CD8-positive, alpha-beta memory T cell (primary cell): ENCODE results near the gene HECW1. TPM values are rescaled to one million over a fixed set of nuclear protein-coding genes. Genes with fewer than 3 reads are reported as not detected.

Experiments used
- CTCF ChIA-PET: fragments of 350-600 bp; sonication (Branson Sonifier 250); formaldehyde crosslinking; loops from one replicate; lab custom pipeline; 2021; ENCODE audit warnings: antibody characterized with exemption; lab: Charles Lee
- POLR2A ChIA-PET: fragments of 350-600 bp; sonication (Branson Sonifier 250); formaldehyde crosslinking; loops from one replicate; lab custom pipeline; 2021; ENCODE audit warnings: antibody characterized with exemption; lab: Charles Lee
- DNase-seq, 5 donors: peaks; one replicate each; pipeline versions ENCODE4 v3.0.0 to v3.0.0-alpha.2; 2020 to 2022; ENCODE audit warnings: mixed read lengths in 1 of 5
- H3K27ac ChIP-seq: one replicate; pipeline ENCODE4 v1.7.0; 2013; ENCODE audit warnings: low read depth, mild to moderate bottlenecking, low read length, moderate library complexity
- H3K27me3 ChIP-seq: 2 replicates; pipeline ENCODE4 v1.7.0; 2013; ENCODE audit warnings: low read length, mild to moderate bottlenecking; ENCODE audit not compliant: insufficient read depth, poor library complexity, severe bottlenecking
- H3K36me3 ChIP-seq: 2 replicates; pipeline ENCODE4 v1.7.0; 2013; ENCODE audit warnings: mild to moderate bottlenecking, low read length, moderate library complexity; ENCODE audit not compliant: insufficient read depth
- H3K4me1 ChIP-seq: 2 replicates; pipeline ENCODE4 v1.7.0; 2013; ENCODE audit warnings: mild to moderate bottlenecking, low read length, moderate library complexity; ENCODE audit not compliant: insufficient read depth
- H3K4me3 ChIP-seq: 2 replicates; pipeline ENCODE4 v1.7.0; 2013; ENCODE audit warnings: mild to moderate bottlenecking, low read length
- H3K9me3 ChIP-seq: 2 replicates; pipeline ENCODE4 v1.7.0; 2013; ENCODE audit warnings: mild to moderate bottlenecking, low read length
- H3K27ac Mint-ChIP-seq, 8 donors: one replicate each; pipeline ENCODE4 v1.8.0; 2020 to 2021; ENCODE audit warnings: mixed read lengths in 8 of 8, mild to moderate bottlenecking in 6 of 8, inconsistent platforms in 3 of 8, moderate library complexity in 3 of 8
- H3K27me3 Mint-ChIP-seq, 2 donors: one replicate each; pipeline ENCODE4 v1.8.0; 2020 to 2021; ENCODE audit warnings: mixed read lengths in 2 of 2, mild to moderate bottlenecking in 1 of 2, moderate library complexity in 1 of 2
- H3K36me3 Mint-ChIP-seq, 3 donors: one replicate each; pipeline ENCODE4 v1.8.0; 2020 to 2021; ENCODE audit warnings: mixed read lengths in 3 of 3, inconsistent platforms in 1 of 3, mild to moderate bottlenecking in 1 of 3
- H3K4me1 Mint-ChIP-seq, 3 donors: one replicate each; pipeline ENCODE4 v1.8.0; 2020 to 2021; ENCODE audit warnings: mixed read lengths in 3 of 3, inconsistent platforms in 1 of 3, mild to moderate bottlenecking in 1 of 3
- H3K4me3 Mint-ChIP-seq, 7 donors: one replicate each; pipeline ENCODE4 v1.8.0; 2020 to 2021; ENCODE audit warnings: mixed read lengths in 7 of 7, mild to moderate bottlenecking in 6 of 7, moderate library complexity in 4 of 7, inconsistent platforms in 2 of 7
- H3K9me3 Mint-ChIP-seq, 5 donors: one replicate each; pipeline ENCODE4 v1.8.0; 2020 to 2022; ENCODE audit warnings: mixed read lengths in 5 of 5, mild to moderate bottlenecking in 3 of 5, moderate library complexity in 2 of 5, inconsistent platforms in 1 of 5
- polyA plus RNA-seq: library from polyadenylated mRNA; unstranded; fragments of 300-500 nt; fragmentation: Illumina TruSeq; gene quantifications from one replicate; pipeline ENCODE4 v1.2.3, GENCODE V29; 2021
- total RNA-seq, 2 experiments: library from RNA; stranded (reverse); gene quantifications; one replicate each; pipeline ENCODE4 v1.2.3, GENCODE V29; 2021

Gene HECW1
- total and polyA plus RNA-seq, 3 experiments from 2014 or later, result not detected

DNA sequence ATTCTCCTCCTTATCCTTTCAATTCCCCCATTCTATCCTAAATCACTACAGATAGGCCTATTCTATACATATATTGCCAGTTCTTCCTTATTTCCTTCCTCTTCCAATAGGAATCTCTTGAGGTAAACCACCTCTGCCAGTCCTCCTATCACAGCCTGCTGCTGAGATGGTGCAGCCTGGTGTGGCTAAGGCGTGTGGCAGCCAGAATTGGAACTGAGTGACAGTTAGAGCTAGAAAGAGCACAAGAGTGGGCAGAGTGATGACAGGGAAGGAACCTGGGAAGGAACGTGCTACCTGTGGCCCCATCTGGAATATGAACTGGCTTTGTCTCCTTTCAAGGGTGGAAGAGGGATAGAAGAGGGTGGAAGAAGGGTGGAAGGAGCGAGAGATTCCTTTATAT lies 187.7 kb downstream of the HECW1 start:
- H3K9me3 Mint-ChIP-seq, result no peaks in the 10 kb centered on the region
- H3K9me3 ChIP-seq, result no peaks in the 10 kb centered on the region
- DNase-seq, result no peak
- no peak overlapping the region for H3K4me3 ChIP-seq
- no peak overlapping the region for H3K27ac ChIP-seq
- peaks cover 9 to 18% (median 12%) of the 10 kb centered on the region in 3 donors for H3K4me1 Mint-ChIP-seq
- CTCF ChIA-PET, result no interaction called here
- peaks cover 22 to 41% of the 10 kb centered on the region in 2 donors for H3K27me3 Mint-ChIP-seq
- H3K27me3 ChIP-seq, result no peaks in the 10 kb centered on the region
- peak overlapping the region in 1 of 8 donors; percentile 5 for H3K27ac Mint-ChIP-seq
- H3K4me3 Mint-ChIP-seq, result no peak overlapping the region
- POLR2A ChIA-PET, result no interaction called here
- no peaks in the 10 kb centered on the region for H3K36me3 ChIP-seq
- H3K36me3 Mint-ChIP-seq, result no peaks in the 10 kb centered on the region
- no peaks in the 10 kb centered on the region for H3K4me1 ChIP-seq

DNA sequence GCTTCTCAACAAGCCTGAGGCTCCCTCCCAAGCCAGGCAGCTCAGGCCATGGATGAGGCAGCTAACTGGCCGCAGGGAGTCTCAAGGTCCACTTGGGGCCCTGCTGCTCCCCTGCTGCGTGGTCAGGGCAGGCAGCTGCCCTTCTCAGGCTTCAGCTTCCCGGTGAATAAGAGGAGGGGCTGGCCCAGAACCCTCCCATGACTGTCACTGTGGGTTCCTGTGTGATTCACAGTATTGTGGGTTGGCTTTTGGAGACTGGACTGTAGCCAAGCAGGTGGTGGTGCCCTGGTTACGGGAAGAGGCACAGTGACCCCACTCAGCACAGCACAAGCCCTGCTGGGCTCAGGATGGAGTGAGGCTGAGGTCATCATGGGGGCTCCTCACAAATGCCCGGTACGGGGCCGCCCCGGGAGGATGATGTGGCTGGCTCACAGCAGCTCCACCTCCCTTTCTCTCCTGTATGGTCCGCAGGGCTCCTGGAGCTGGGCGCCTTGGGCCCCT lies 189.8 kb downstream of the HECW1 start:
- ChIA-PET POLR2A (no interaction called here), CTCF (no interaction called here)
- H3K27ac Mint-ChIP-seq, result no peak overlapping the region
- Histone ChIP-seq H3K9me3 (no peaks in the 10 kb centered on the region), H3K27ac (no peak overlapping the region), H3K4me1 (no peaks in the 10 kb centered on the region), H3K4me3 (no peak overlapping the region), H3K36me3 (no peaks in the 10 kb centered on the region), H3K27me3 (no peaks in the 10 kb centered on the region)
- peaks cover 0 to 1% (median 0%) of the 10 kb centered on the region in 5 donors for H3K9me3 Mint-ChIP-seq
- H3K27me3 Mint-ChIP-seq, result peaks cover 22 to 50% of the 10 kb centered on the region in 2 donors
- no peaks in the 10 kb centered on the region for H3K36me3 Mint-ChIP-seq
- no peak for DNase-seq
- peaks cover 10 to 18% (median 12%) of the 10 kb centered on the region in 3 donors for H3K4me1 Mint-ChIP-seq
- H3K4me3 Mint-ChIP-seq, result no peak overlapping the region

DNA sequence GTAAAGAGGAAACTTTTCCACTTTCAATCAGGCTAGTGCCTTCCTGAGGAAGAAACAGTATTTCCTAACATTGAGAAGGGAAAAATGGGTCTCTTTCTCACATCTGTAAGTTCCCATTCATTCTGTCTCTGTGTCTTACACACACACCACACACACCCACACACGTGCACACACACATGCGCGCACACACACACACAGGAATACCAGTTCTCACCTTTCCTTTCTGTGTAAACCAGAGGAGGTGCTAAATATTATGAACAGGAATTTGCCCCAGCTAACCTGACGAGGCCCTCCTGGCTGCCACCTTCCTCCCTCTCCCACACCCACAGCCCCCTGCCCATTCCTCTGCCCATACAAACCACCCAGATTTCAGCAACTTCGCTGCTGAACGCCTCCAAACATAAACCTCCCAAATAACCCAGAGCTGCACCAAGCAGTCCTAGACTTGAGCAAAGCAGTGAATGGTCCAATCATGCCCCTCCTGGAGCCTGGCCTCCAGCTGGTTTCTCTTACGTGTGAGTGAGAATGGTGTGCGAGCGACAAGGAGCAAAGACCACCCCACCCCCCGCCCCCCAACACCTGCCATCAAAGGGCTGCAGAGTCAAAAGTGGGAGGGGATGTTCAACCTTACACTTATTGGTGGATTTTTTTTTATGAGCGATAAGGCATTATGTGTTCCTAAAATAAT lies 190.5 kb downstream of the HECW1 start:
- Mint-ChIP-seq H3K4me3 (peak overlapping the region in 1 of 7 donors; percentile 84), H3K27me3 (peaks cover 19 to 45% of the 10 kb centered on the region in 2 donors), H3K36me3 (no peaks in the 10 kb centered on the region), H3K9me3 (peaks cover 0 to 1% (median 0%) of the 10 kb centered on the region in 5 donors), H3K27ac (no peak overlapping the region), H3K4me1 (peaks cover 10 to 18% (median 12%) of the 10 kb centered on the region in 3 donors)
- ChIA-PET CTCF (no interaction called here), POLR2A (no interaction called here)
- Histone ChIP-seq H3K27ac (no peak overlapping the region), H3K36me3 (no peaks in the 10 kb centered on the region), H3K9me3 (no peaks in the 10 kb centered on the region), H3K27me3 (no peaks in the 10 kb centered on the region), H3K4me3 (no peak overlapping the region), H3K4me1 (no peaks in the 10 kb centered on the region)
- no peak for DNase-seq

DNA sequence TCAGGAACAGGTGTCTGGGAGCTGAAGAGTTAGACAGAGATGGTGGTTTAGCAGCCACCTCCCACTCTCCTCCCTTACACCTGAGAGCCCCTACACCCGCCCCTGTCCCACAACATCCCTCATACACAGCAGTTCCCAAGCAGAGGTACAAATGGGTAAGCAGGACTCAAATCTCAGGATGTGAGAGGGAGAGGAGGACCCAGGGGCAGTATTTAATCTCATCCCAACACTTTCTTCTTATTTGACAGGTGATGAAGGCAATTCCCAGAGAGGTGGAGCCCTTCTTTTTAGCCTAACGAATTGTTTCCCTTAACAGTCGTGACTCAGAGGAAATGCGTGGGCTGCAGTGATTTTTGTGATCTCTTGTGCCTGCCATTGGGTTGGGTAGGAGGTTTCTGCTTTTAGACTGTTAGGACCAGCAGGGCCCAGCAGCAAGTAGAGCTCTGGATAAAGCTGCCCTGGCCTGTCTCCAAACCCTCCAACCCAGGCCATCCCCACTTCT lies 191.3 kb downstream of the HECW1 start:
- peak overlapping the region in 1 of 8 donors; percentile 9 for H3K27ac Mint-ChIP-seq
- H3K4me3 Mint-ChIP-seq, result peak overlapping the region in 1 of 7 donors; percentile 18
- H3K4me1 ChIP-seq, result no peaks in the 10 kb centered on the region
- no peaks in the 10 kb centered on the region for H3K36me3 Mint-ChIP-seq
- peaks cover 10 to 18% (median 12%) of the 10 kb centered on the region in 3 donors for H3K4me1 Mint-ChIP-seq
- no peaks in the 10 kb centered on the region for H3K9me3 ChIP-seq
- H3K27me3 Mint-ChIP-seq, result peaks cover 18 to 40% of the 10 kb centered on the region in 2 donors
- no peaks in the 10 kb centered on the region for H3K36me3 ChIP-seq
- no peak overlapping the region for H3K27ac ChIP-seq
- POLR2A ChIA-PET, result no interaction called here
- DNase-seq, result no peak
- CTCF ChIA-PET, result no interaction called here
- no peak overlapping the region for H3K4me3 ChIP-seq
- H3K9me3 Mint-ChIP-seq, result peaks cover 0 to 1% (median 0%) of the 10 kb centered on the region in 5 donors
- H3K27me3 ChIP-seq, result no peaks in the 10 kb centered on the region

DNA sequence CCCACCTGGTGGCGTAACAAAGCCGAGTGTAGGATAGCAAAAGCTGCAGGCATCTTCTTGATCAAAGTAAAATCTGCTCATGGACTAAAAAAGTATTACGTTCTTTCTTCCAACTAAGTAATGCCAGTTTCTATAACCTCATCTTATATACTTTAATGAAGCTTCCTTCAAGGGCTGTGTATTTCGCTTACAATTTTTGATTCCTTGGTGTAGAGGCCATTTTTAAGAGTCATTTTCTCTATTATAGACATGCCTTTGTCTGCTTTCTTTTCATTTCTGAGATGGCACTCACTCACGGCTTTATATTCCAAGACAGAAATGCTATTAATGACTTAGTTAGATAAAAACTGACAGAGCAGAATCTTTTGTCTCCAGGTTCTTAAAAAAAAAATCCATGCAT lies 194.0 kb downstream of the HECW1 start:
- H3K9me3 ChIP-seq, result no peaks in the 10 kb centered on the region
- H3K4me1 Mint-ChIP-seq, result peaks cover 10 to 18% (median 12%) of the 10 kb centered on the region in 3 donors
- no peaks in the 10 kb centered on the region for H3K4me1 ChIP-seq
- H3K27ac ChIP-seq, result no peak overlapping the region
- no peaks in the 10 kb centered on the region for H3K36me3 ChIP-seq
- H3K36me3 Mint-ChIP-seq, result no peaks in the 10 kb centered on the region
- H3K27ac Mint-ChIP-seq, result no peak overlapping the region
- ChIA-PET POLR2A (no interaction called here), CTCF (no interaction called here)
- DNase-seq, result no peak
- no peak overlapping the region for H3K4me3 ChIP-seq
- no peak overlapping the region for H3K4me3 Mint-ChIP-seq
- H3K27me3 ChIP-seq, result no peaks in the 10 kb centered on the region
- H3K27me3 Mint-ChIP-seq, result peaks cover 9 to 17% of the 10 kb centered on the region in 2 donors
- peaks cover 0 to 1% (median 0%) of the 10 kb centered on the region in 5 donors for H3K9me3 Mint-ChIP-seq

GRCh38 chr7:43307522-43307921 lies 195.1 kb downstream of the HECW1 start:
- DNase-seq, result no peak
- Mint-ChIP-seq H3K27me3 (peaks cover 7 to 15% of the 10 kb centered on the region in 2 donors), H3K27ac (no peak overlapping the region)

DNA sequence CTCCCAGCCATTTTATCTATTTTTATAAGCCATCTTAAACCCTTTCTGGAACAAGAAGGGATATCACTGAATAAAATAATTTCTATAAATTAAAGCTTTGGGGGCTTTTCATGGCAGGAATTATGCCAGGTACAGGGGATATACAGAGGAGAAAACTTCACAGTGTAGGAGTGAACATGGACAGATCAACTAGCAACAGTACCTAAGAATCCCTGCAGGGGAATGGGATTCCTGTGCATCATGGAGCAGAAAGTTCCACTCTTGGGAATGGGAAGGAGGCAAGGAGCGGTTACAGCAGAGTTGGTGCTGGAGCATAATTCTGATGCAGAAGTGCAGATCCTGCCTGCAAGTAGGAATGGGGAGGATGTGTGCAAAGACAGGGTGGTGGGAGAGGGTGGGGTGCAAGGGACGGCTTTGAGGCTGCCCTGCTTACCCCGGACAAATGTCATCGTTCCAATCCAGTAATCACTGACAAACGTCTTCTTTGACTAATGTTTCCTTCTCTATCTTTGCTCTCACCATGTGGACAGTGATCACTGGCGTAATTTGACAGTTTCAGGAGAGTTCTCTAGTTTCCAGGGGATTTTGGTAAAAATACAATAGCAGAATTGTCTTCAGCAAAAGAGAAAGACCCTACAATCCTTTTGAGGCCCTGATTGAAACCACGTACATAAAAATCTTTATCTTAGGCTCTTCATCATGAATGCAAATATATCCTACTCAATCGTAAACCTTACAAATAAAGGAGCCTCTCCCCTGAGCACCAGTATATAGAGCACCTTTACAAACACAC lies 196.7 kb downstream of the HECW1 start:
- Histone ChIP-seq H3K36me3 (no peaks in the 10 kb centered on the region), H3K4me3 (no peak overlapping the region), H3K27me3 (no peaks in the 10 kb centered on the region), H3K9me3 (no peaks in the 10 kb centered on the region), H3K4me1 (no peaks in the 10 kb centered on the region), H3K27ac (no peak overlapping the region)
- Mint-ChIP-seq H3K4me1 (peaks cover 8 to 12% (median 9%) of the 10 kb centered on the region in 3 donors), H3K36me3 (no peaks in the 10 kb centered on the region), H3K9me3 (peaks cover 0 to 1% (median 0%) of the 10 kb centered on the region in 5 donors), H3K4me3 (no peak overlapping the region), H3K27ac (no peak overlapping the region), H3K27me3 (peaks cover 0 to 9% of the 10 kb centered on the region in 2 donors)
- CTCF ChIA-PET, result no interaction called here
- DNase-seq, result no peak
- POLR2A ChIA-PET, result no interaction called here

More at GRCh38 chr7:43307522-43307921, 195.1 kb downstream of the HECW1 start:
- H3K36me3 Mint-ChIP-seq, result no peaks in the 10 kb centered on the region
- POLR2A ChIA-PET, result no interaction called here
- Histone ChIP-seq H3K9me3 (no peaks in the 10 kb centered on the region), H3K27me3 (no peaks in the 10 kb centered on the region), H3K4me3 (no peak overlapping the region), H3K4me1 (no peaks in the 10 kb centered on the region), H3K27ac (no peak overlapping the region), H3K36me3 (no peaks in the 10 kb centered on the region)
- no peak overlapping the region for H3K4me3 Mint-ChIP-seq
- CTCF ChIA-PET, result no interaction called here
- peaks cover 8 to 18% (median 12%) of the 10 kb centered on the region in 3 donors for H3K4me1 Mint-ChIP-seq
- H3K9me3 Mint-ChIP-seq, result peaks cover 0 to 1% (median 0%) of the 10 kb centered on the region in 5 donors

GRCh38 chr7:43309706-43310022 lies 197.2 kb downstream of the HECW1 start:
- no peak overlapping the region for H3K4me3 Mint-ChIP-seq
- no peaks in the 10 kb centered on the region for H3K36me3 Mint-ChIP-seq
- H3K4me1 Mint-ChIP-seq, result peaks cover 13 to 18% (median 15%) of the 10 kb centered on the region in 3 donors

More at GRCh38 chr7:43309706-43310022, 197.2 kb downstream of the HECW1 start:
- ChIA-PET POLR2A (no interaction called here), CTCF (no interaction called here)
- H3K27ac ChIP-seq, result no peak overlapping the region
- H3K9me3 Mint-ChIP-seq, result peaks cover 0 to 1% (median 0%) of the 10 kb centered on the region in 5 donors
- no peak overlapping the region for H3K4me3 ChIP-seq
- no peaks in the 10 kb centered on the region for H3K36me3 ChIP-seq
- peaks cover 0 to 9% of the 10 kb centered on the region in 2 donors for H3K27me3 Mint-ChIP-seq
- DNase-seq, result no peak
- H3K4me1 ChIP-seq, result peaks cover 3% of the 10 kb centered on the region
- H3K9me3 ChIP-seq, result no peaks in the 10 kb centered on the region
- no peaks in the 10 kb centered on the region for H3K27me3 ChIP-seq
- no peak overlapping the region for H3K27ac Mint-ChIP-seq
